Activated CD4-positive, alpha-beta T cell treated with anti-CD3 and anti-CD28 coated beads, Interleukin-2, amount 50 U/mL, for 24 hours (primary cell): ENCODE measurements around the gene GABRA1.

ENCODE experiments used
- DNase-seq, 2 donors: peaks; one replicate each; pipeline ENCODE4 v3.0.0-alpha.2; 2020; ENCODE audit warnings: low read depth in 1 of 2, low spot score in 1 of 2

GABRA1 gene

GRCh38 chr5:161847941-161848391 is at the start of gene GABRA1:
Gene GABRA1 (plus strand): TSS chr5:161848120. CDS start chr5:161850811, 2,691 bp downstream.
- DNase-seq, result no peak

- no peak for DNase-seq
Measured at GRCh38 chr5:161799316-161799715, 48.6 kb upstream of the GABRA1 start.

GRCh38 chr5:161804263-161804662 is 43.7 kb upstream of the GABRA1 start:
- DNase-seq, result no peak

GRCh38 chr5:161846746-161847145 is 1.2 kb upstream of the GABRA1 start:
- no peak for DNase-seq

- DNase-seq, result no peak
Measured at GRCh38 chr5:161847447-161847846, 473 bp upstream of the GABRA1 start.

- DNase-seq, result no peak
Measured at GRCh38 chr5:161850491-161850890, 2.6 kb downstream of the GABRA1 start.

GRCh38 chr5:161851691-161852299 is 3.9 kb downstream of the GABRA1 start:
- no peak for DNase-seq

GRCh38 chr5:161857358-161857757 is 9.4 kb downstream of the GABRA1 start:
- DNase-seq, result no peak

- DNase-seq, result no peak
Measured at GRCh38 chr5:161863259-161863658, 15.3 kb downstream of the GABRA1 start.

GRCh38 chr5:161863811-161864210 is 15.9 kb downstream of the GABRA1 start:
- DNase-seq, result no peak

- no peak for DNase-seq
Measured at GRCh38 chr5:161865510-161865909, 17.6 kb downstream of the GABRA1 start.

GRCh38 chr5:161889971-161890370 is 42.1 kb downstream of the GABRA1 start:
- DNase-seq, result no peak

GRCh38 chr5:161895514-161895913 is 47.6 kb downstream of the GABRA1 start:
- DNase-seq, result no peak

- no peak for DNase-seq
Measured at GRCh38 chr5:161897033-161897432, 49.1 kb downstream of the GABRA1 start.

GRCh38 chr5:161899590-161899989 is 51.7 kb downstream of the GABRA1 start:
- no peak for DNase-seq

GRCh38 chr5:161900981-161901380 is 53.1 kb downstream of the GABRA1 start:
- no peak for DNase-seq

GRCh38 chr5:161921781-161922180 is 73.9 kb downstream of the GABRA1 start:
- no peak for DNase-seq

- no peak for DNase-seq
Measured at GRCh38 chr5:161924270-161924669, 76.3 kb downstream of the GABRA1 start.

- no peak for DNase-seq
Measured at GRCh38 chr5:161925960-161926359, 78.0 kb downstream of the GABRA1 start.

GRCh38 chr5:161934486-161934885 is 86.6 kb downstream of the GABRA1 start:
- DNase-seq, result no peak

- DNase-seq, result no peak
Measured at GRCh38 chr5:161944974-161945373, 97.1 kb downstream of the GABRA1 start.

GRCh38 chr5:161946911-161947310 is 99.0 kb downstream of the GABRA1 start:
- no peak for DNase-seq
